OCI-M2 (cell line): Measurements from ENCODE around the gene MMP23B.
"Not testable (repeated sequence)": the region's sequence is repeated elsewhere in the genome, so short reads cannot be mapped to it uniquely, and the experiment has no call there.

Experiments used
- DNase-seq: peaks from one replicate; lab custom pipeline; 2025; ENCODE audit not compliant: unreplicated experiment; lab: John Stamatoyannopoulos, UW

Gene MMP23B

DNA sequence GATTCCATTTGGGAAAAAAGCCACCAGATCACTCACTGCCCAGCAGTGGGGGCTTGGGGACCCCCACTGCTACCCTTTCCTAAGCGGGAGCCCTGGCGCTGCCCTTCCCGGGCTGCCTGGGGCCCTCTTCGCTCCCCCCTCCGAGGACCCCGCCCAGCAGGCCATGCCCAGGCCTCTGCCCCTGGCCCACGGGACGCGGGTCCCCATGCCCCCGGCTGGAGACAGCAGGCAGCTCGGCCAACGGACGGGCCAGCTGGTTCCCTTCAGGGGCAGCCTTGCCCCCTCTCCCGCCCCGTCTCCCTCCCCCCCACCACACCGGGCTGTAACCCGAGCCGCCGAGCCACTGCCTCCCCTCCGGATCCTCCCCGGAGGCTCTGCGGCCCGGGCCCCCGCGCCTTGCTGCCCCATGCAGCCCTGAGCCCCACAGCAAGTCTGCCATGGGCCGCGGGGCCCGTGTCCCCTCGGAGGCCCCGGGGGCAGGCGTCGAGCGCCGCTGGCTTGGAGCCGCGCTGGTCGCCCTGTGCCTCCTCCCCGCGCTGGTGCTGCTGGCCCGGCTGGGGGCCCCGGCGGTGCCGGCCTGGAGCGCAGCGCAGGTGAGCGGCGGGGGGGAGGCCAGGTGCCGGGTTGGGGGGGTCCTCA, at the start of gene MMP23B:
Gene MMP23B, plus strand, starts transcription at position 392 of the 639 bp plus-strand sequence. Its CDS starts 46 bp downstream, at position 438.
- no peak for DNase-seq

DNA sequence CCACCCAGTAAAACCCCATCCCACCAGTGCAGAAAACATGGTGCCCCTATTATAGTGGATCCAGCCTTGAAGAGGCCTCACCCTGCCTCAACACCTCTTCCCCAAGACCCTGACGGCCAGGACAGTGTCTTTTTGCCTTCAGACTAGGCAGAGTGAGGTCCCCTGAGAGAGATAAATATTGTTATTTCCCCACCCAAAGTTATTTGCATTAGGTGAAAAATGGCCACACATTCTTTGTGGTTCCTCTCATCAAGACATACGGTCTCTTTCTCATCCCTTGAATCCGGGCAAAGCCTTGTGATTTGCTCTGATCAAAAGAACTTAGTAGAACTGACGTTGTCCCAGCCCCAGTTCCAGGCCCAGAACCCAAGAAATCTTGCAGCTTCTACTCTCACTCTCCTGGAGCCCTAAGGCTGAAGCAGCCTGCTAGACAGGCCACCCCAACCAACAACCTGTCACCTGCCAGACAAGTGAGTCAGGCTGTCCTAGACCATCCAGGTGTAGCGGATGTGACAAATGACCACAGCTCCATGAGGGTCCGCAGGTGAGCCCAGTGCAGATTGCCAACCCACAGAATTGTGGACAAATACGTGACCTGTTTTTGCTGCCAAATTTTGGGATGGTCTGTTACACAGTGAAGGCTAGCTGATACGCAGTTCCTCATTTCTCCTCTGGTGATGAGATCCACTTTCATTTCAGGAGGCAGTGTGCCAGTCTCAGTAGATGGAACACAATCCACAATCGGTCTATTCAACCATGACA, 49.2 kb upstream of the MMP23B start:
- DNase-seq = no peak

DNA sequence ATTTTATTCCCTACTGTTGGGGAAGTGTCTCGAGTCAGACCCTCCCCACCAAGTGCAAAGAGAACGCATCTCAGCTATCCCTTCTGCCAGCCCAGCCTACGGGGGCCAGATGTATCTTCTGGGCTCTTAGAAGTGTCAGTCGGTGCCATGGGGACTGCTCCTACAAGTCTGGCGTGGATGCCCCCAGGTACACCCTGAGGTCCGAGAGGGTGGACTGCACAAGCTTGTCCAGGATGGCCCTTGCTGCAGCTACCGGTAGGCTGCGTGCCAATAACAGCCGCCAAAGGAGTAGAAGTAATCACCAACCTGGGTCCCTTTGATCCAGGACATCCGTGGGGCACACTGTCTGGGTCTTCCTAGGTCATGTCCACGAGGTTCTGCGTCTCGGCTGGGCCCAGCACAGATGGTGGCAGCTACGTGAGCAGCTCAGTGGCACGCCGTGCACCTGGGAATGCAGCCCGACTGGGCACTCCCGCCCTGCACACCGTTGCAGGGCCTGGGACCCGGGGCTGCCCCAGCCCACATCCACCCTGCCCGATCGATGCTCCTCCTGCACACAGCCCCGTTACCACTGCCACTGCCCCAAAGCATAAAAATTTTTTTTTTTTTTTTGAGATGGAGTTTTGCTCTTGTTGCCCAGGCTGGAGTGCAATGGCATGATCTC, 48.5 kb upstream of the MMP23B start:
- DNase-seq = no peak

DNA sequence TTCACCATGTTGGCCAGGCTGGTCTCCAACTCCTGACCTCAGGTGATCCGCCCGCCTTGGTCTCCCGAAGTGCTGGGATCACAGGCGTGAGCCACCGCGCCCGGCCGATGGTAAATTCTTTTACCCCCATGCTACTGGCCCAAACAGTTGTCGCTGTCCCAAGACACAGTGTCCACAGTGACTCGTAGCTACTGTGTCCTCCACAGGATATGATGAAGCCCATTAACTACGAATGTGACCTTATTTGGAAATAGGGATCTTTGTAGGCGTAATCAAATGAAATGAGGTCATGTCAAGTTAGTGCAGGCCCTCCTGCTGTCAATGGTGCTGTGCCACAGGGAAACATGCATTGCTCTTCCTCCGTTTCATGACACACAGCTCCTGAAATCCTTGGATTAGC, 40.5 kb upstream of the MMP23B start:
- DNase-seq = no peak

DNA sequence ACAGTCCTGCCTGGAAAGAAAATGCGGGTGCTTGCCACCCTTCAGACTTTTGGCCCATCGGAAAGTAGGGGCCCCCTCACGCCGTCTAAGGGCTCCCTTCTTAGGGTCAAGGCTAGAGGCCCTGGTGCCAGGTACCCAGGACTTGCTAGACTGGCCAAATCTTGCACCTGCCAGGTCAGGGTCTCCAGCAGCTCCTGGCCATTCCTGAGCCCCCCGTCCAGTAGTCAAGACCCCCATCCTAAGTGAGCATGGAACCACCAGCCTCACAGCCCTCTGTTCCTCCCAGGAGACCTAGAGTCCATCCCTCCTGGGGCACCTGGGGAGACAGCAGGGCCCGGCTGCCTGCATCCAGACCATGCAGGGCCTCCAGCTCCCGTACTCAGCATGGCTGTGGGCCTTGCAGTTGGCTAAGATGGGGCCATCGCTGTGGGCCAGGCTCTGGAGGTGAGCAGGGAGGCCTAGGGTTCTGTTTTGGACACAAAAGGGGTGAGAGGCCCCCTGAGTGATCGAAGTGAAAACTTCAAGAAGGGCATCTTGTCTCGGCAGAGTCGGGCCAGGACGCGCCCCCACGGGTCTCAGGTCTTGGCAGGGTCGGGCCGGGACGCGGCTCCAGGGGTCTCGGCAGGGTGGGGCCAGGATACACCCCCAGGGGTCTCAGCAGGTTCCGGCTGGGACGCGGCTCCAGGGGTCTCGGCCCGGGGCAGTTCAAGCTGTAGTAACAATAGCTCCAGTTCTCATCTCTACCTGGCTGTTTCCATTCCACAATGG, 38.0 kb upstream of the MMP23B start:
- no peak for DNase-seq

DNA sequence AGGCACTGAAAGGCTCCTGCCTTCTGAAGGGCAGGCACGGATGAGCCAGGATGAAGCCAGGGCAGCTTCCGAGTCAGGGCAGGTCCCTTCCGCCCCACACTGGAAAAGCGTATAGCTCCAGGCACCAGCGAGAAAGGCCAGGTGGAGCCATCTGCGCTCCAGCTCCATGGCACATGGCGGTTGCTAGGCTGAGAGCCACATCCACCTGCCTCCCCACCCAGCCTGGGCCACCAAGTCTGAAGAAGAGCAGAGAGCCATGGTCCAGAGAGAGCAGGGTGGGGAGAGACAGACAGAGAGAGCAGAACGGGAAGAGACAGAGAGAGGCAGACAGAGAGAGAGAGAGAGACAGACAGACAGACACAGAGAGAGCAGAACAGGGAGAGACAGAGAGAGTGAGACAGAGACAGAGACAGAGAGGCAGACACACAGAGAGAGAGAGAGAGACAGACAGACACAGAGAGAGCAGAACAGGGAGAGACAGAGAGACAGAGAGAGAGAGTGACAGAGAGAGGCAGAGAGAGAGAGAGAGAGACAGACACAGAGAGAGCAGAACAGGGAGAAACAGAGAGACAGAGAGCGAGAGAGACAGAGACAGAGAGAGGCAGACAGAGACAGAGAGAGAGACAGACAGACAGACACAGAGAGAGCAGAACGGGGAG, 37.2 kb upstream of the MMP23B start:
- no peak for DNase-seq

DNA sequence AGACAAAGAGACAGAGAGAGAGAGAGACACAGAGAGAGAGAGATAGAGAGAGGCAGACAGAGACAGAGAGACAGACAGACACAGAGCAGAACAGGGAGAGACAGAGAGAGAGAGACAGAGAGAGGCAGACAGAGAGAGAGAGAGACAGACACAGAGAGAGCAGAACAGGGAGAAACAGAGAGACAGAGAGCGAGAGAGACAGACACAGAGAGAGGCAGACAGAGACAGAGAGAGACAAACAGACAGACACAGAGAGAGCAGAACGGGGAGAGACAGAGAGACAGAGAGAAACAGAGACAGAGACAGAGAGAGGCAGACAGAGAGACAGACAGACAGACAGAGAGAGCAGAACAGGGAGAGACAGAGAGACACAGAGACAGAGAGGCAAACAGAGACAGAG, 36.6 kb upstream of the MMP23B start:
- DNase-seq = not testable (repeated sequence)

DNA sequence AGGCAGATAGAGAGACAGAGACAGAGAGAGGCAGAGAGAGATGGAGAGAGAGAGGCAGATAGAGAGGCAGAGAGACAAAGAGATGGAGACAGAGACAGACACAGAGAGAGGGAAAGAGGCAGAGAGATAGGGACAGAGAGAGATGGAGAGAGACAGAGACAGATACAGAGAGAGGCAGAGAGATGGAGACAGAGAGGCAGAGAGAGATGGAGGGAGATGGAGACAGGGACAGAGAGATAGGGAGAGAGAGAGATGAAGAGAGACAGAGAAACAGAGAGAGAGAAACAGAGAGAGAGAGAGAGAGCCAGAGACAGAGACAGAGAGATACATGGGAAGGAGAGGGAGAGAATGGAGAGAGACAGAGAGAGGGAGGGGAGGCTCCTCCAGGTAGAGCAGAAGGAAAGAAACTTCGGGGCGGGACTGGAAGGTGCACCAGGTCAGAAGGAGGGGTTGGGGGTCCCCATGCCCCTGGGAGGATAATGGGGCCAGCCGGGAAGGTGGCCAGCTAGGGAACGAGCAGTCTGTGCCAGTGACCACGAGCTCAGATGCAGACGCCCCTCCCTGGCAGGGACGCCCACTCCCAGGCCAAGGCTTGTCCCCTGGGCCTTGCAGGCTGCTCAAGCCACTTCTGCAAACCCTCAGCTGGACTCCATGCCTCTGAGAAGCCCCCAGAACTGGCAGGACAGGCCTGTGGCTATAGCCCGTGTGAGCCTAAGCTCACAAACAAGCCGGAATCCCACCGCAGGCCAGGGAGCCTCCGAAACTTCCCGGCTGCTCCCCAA, 35.3 kb upstream of the MMP23B start:
- no peak for DNase-seq

DNA sequence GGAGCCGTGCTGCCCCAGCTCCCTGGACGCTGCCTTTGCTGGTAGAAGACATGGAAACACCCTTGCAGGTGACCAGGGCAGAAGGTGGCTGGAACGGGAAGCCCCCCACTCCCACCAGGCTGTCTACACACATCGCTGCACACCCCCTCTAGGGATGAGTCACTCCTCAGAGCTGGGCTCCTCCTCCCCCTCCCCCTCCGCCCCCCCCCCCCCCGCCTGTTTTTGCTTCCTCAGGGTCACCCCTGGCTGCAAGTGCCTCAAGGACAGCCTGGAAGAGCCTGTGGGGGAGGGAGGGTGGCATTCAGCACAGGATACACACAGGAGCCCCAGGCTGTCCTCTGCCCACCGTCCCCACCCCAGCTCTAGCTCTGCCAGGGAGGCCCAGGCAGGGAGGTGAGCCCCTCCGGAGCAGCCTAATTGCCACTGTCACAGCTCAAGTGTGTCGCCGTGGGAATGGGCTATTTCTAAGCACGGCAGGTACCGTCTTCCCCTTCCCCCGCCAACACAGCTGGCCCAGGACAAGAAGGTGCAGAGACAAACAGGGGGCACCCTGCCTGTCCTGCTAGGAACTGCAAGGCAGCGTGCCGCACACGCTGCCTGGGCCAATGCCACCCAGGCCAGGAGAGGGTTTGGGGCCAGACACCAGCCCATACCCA, 34.6 kb upstream of the MMP23B start:
- no peak for DNase-seq

DNA sequence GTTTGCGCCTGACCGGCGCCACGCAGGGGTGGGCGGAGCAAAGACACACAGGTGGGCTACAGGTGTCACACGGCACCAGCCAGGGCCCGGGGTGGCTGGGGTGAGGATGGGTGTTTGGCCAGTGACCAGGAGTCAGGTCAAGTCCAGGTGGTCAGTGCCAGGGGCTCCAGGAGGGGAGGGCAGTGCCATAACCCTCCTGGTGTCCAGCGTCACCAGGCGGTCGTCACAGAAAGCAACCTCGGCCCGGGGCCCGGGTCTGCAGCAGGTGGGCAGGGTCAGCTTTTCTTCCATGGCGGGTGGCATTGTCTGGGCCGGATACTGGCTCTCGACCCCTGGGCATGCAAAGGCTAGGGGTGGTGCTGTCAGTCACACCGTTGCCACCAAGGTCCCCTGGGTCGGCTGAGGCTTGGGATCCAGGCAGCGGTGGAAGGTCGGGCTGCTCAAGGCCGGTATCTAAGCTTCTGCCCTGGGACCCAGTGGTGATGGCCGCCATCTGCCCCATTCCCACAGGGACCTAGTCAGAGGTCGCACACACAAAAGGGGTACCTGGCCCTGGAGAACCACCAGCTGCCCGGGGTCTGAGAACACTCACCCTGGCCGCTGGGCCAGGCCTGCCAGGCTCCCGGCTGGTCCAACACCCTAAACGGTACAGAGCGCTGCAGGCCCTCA, 33.8 kb upstream of the MMP23B start:
- no peak for DNase-seq

DNA sequence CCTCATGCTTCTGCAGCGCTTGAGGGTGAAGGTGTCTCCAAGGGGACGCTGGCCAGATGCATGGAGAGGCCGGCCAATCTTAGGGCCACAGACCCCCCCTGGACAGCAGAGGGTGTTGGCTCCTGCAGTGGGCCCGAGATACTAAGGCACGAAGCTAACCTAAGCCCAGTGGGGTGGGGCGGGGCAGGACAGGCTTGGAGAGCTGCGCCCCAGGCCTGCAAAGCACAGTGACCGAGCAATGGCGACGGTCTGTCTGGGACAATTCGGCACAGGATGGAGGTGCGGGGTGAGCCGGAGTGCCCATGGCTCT, 33.3 kb upstream of the MMP23B start:
- DNase-seq = no peak

DNA sequence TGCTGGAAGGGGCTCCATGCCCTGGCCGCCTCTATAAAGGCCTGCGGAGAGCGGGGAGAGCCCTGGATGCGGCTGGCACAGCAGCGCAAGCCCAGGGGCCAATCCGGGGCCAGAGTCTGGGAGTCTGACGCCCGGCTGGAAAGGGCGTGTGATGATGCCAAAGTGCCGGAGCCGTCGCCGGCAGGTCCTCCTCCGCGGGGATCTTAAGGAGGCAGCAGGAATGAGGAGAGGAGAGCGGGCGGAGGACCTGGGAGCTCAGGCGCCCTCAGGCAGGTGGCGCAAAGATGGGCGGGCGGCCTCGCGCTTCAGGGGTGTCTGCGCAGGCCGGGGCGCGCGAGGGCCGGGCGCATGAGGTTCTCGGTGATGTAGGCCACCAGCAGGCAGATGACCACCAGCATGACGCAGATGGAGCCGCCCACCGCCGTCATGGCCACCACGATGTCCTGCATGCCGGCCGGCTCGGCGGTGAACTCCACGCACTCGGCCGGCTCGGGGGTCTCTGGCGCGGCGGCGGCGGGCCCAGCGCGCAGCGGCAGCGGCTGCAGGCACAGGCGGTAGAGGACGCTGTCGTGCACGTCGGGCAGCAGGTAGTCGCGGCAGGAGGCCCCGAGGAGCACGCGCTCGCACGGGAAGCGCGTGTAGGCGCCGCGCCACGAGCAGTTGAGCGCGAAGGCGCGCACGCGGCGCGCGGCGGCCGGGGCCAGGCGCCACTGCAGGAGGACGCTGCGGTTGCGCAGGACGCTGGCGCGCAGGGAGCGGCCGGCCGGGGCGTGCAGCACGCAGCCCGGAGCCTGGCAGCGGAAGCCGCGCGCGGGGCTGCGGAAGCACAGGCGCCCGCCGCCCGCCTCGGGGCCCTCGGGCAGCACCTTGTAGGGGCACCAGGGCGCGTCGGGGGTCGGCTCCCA, 32.7 kb upstream of the MMP23B start:
- no peak for DNase-seq

DNA sequence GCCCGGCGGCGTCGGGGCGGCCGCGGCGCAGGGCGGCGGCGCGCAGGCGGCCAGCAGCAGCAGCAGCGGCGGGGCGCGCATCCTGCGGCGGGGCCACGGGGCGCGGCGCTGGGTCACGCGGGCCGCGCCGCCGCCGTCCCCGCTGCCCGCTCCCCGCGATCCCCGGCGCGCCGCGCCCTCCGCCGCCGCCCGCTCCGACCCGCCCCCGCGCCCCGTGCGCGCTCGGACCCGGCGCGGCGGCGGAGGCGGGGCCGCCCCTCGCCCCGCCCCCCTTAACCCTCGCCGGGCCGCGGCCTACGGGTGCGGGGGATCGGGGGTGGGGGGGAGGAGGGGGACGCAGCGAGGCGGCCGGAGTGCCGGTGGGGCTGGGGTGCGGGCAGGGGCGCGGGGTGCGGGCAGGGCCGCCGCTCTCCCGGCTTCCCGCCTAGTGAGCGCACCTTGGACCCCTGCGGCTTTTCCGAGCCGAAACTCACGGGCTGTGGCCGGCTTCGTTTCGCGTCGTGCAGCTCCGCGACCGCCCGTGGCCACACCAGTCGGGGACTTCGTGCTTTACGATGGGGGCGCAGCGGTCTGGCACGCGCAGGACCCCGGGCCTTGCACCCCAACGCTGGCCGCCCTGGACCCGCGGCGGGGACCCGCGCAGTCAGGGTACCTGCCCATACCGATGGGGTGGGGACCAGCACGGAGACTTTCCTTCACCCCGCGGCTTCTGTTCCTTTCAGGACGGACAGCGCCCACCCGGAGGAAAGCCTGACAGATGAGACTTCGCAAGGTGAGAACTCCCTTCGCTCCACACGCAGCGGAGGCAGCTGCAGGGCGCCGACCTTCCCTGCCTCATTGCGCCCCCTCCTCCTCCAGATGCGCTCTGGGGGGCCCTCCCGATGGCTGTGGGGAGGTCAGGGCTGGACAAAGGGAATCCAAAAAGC, 31.8 kb upstream of the MMP23B start, which contains the start of gene FNDC10:
Gene FNDC10, minus strand, starts transcription at position 201 of the 926 bp plus-strand sequence. Its CDS starts 120 bp downstream, at position 81.
- no peak for DNase-seq

DNA sequence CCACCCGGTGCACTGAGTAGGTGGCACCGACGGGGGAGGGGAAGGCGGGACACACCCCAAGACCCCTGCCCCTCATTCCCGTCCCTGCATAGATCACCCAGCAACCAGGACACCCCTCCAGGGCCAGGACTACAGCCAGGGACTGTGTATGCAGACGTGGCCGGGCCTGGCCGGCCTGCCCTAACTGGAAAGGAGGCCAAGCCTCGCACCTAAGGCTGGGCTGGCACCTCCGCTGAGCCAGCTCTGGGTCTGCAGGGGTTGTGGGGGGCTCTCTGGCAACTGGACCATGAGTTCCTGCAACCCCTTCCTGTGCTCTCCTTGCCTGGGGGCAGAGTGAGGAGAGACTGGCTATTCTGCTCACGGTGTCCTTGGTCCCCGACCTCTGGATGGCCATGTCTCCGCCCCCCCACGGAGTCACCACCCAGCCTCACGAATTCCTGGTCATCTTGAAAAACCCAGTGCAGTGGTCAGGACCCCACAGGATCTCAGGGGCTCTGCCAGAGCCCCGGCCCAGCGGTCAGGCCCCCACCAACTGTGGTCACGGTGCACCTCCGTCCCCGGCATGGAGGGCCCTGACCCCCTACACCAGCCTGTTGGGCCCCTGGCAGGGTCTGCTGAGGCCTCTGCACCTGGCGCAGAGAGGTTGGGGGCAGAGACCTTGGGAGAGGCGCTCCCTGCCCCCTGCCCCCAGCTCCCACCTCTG, 31.0 kb upstream of the MMP23B start:
- DNase-seq = no peak

DNA sequence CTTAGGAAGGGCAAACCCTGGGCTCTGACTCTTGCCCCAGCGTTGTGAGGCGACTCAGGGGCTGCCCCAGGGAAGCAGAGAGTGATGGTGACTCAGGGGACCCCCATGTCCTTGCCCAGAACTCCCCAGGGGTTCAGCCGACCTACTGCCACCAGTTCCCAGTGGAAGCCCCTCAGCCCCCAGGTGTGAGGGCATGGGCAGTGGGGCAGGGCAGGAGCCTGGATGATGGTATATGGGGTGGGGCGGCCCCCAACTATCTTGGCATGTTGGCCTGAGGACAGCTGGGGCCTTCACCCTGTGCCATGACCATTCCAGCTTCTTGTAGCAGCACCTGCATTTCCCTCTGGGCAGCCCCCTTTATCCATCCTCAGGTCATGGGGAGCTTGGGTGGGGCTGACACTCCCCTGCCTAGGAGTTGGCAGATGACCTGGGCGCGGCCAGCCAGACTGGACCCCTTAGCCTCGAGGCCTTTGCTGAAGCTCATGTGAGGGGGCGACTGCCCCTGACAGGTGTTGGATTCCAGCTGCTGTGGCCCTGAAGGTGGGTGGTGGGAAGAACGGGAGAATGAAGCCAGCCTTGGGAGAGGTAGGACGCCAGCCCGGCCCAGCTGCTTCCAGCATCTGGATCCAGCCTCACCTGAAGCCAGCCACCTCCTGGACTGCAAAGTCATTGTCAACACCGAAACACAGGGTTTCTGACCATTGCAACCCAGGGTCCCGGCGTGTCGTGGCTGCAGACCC, 30.2 kb upstream of the MMP23B start:
- no peak for DNase-seq
